Cardiac septum (tissue), 1 donor: Measurements from ENCODE around the gene PDZD8. TPM values are rescaled to one million over a fixed set of nuclear protein-coding genes. Genes with fewer than 3 reads are reported as not detected.
"Not testable (repeated sequence)": the region's sequence is repeated elsewhere in the genome, so short reads cannot be mapped to it uniquely, and the experiment has no call there.

ENCODE experiments used
- DNase-seq: peaks from one replicate; pipeline ENCODE4 v3.0.0-alpha.2; 2020; ENCODE audit warnings: low spot score
- intact Hi-C: fragments of 100-400 bp; cut with DNase I; formaldehyde crosslinking; loops from one replicate; pipeline ENCODE4 v1.14.0; 2022
- total RNA-seq: library from RNA; stranded (reverse); fragmentation: NEBNext Ultra II Directional; extraction: Animal tissue kit (Norgen Biotek cat#: 25700); gene quantifications from one replicate; pipeline ENCODE4 v1.2.1, GENCODE V29; 2021
- donor health status: DM: no; HTN: no; CAD: no.

PDZD8 gene
- total RNA-seq, 1 donor from 2014 or later: 27.9 TPM

DNA sequence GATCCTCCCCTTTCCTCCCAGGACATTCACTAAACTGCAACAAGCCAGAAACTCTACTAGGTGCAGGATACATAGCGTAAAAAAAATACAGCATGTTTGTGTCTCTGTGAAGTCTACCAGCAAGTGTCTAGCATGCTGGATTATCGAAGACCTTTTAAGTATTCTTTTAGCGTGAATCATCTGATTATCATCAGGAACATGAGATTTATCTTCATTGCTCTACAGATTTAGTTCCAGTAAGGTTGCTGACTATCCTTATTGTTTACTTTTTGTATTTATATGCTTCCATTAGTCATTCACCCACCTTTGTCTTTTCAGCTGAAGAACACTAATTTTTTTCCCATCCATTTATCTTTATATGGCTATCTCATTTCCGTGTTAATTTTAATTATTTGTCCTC lies 62.8 kb downstream of the PDZD8 start:
- DNase-seq: no peak
- intact Hi-C loops: no loop called here

DNA sequence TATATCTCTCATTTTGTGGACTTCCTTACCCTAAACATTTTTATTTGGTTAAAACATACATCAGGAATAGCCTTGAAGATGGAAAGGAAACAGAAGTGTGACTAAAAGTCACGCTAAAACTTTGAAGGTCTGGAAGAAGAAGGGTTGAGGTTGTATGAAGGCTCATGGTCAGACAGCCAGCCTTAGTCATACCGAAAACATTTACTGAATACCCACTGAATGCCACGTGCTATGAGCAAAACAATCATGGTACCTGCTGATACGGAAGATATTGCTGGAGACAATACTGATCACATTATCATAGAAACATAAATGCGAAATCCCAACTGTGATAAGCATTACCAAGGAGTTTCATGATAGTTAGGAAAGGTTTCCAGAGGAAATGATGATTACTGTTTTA lies 64.0 kb downstream of the PDZD8 start:
- no peak for DNase-seq
- intact Hi-C loops: no loop called here

DNA sequence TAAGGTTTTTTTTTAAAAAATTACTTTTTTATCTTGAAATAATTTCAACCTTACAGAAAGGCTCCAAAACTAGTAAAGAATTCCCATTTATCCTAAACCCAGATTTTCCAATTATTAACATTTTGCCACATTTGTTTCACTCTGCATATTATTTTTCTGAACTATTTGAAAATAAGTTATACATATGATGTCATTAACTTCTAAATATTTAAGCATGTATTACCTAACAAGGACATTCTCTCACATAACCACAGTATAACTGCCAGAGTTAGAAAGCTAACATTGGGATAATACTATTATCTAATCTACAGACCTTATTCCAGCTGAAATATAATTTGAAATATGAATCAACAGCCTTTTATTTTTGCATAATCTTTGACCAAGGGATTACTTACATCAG lies 68.6 kb downstream of the PDZD8 start:
- DNase-seq: no peak
- intact Hi-C loops: no loop called here

DNA sequence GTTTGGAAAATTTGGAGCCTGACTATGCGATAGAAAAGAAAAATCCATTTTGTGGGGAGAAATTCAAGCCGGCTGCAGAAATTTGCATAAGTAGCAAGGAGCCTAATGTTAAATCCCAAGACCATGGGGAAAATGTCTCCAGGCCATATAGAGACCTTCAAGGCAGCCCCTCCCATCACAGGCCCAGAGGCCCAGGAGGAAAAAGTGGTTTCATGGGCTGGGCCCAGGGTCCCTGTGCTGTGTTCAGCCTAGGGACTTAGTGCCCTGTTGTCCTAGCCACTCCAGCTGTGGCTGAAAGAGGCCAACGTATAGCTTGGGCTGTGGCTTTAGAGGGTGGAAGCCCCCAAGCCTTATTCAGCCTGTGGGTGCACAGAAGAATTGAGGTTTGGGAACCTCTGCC lies 71.8 kb downstream of the PDZD8 start:
- intact Hi-C loops, DNase-seq: not testable (repeated sequence)

DNA sequence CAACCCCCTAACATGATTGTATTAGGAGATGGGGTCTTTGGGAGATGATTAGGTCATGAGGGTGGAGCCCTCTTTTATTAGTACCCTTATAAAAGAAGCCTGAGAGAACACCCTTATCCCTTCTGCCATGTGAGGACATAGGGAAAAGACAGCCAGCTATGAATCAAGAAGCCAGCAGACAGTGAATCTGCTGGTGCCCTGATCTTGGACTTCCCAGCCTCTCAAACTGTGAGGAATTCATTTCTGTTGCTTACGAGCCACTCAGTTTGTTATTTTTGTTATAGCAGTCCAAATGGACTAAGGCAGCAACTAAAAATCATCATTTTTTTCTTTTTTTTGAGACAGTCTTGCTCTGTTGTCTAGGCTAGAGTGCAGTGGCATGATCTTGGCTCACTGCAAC lies 74.6 kb downstream of the PDZD8 start:
- intact Hi-C loops: no loop called here
- DNase-seq: no peak

DNA sequence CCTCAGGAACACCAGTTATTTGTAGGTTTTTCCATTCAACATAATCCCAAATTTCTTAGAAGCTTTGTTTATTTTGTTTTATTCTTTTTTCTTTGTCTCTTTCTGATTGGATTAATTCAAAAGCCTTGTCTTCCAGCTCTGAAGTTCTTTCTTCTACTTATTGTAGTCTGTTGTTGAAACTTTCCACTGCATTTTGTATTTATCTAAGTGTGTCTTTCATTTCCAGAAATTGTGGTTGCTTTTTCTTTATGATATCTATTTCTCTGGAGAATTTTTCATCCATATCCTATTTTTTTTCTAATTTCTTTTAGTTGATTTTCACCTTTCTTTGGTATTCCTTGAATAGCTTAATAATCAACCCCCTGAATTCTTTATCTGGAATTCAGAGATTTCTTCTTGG lies 75.8 kb downstream of the PDZD8 start:
- intact Hi-C loops: no loop called here
- DNase-seq: no peak

DNA sequence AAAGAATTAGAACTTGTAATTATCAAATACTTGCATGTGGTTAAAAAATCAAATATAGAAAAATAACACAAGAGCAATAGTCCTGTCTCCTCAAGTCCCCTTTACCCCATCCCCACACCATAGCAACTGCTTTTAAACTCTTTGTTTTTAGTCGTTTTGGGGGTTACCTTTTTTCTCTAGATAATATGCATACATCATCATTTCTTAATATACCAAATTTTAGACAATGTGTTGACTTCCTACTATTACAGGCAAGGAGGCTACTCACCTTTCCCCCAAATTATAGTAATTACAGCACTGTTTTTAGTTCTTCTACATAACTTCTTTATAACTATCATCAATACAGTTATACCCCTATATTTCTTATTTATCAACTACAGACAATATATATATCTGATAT lies 77.0 kb downstream of the PDZD8 start:
- DNase-seq: no peak
- intact Hi-C loops: no loop called here

DNA sequence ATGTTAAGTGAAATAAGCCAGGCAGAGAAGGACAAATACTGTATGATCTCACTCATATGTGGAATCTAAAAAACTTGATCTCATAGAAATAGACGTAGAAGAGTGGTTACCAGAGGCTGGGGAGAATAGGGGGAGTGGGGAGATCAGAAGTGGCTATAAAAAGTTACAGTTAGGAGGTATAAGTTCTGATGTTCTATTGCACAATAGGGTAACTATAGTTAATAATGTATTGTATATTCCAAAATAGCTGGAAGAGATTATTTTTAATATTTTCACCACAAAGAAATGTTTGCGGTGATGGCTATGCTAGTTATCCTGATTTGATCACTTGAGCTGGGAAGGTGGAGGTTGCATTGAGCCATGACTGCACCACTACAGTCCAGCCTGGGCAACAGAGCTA lies 80.5 kb downstream of the PDZD8 start:
- intact Hi-C loops: no loop called here
- no peak for DNase-seq

DNA sequence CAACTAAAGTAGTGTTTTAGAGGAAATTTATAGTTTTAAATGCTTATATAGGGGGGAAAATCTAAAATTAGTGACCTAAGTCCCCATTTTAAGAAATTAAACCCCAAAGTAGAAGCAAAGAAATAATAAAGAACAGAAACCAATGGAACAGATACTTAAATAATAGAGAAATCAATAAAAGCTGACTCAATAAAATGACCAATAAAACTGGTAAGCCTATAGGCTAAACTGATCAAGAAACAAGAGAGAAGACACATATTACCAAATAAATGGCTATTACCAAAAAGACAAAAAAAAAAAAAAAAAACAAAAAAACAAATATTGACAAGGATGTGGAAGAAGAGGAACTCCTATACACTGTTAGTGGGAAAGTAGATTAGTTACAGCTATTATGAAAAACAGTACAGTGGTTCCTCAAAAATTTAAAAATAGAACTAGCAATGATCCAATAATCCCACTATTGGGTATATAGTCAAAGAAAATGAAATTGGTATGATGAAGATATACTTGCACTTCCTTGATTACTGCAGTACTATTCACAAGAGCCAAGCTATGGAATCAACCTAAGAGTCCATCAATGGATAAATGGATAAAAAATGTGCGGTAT lies 81.1 kb downstream of the PDZD8 start:
- intact Hi-C loops: no loop called here
- no peak for DNase-seq

DNA sequence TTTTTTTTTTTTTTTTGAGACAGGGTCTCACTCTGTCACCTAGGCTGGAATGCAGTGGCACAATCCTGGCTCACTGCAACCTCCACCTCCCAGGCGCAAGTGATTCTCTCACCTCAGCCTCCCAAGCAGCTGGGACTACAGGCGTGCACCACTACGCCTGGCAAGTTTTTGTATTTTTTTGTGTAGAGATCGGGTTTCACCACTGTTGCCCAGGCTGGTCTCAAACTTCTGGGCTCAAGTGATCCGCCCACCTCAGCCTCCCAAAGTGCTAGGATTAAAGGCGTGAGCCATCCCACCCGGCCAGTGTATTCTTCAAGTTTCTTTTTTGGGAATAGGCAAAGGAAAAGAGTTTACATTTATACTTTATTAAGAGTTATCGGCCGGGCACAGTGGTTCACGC lies 84.4 kb downstream of the PDZD8 start:
- intact Hi-C loops, DNase-seq: not testable (repeated sequence)

DNA sequence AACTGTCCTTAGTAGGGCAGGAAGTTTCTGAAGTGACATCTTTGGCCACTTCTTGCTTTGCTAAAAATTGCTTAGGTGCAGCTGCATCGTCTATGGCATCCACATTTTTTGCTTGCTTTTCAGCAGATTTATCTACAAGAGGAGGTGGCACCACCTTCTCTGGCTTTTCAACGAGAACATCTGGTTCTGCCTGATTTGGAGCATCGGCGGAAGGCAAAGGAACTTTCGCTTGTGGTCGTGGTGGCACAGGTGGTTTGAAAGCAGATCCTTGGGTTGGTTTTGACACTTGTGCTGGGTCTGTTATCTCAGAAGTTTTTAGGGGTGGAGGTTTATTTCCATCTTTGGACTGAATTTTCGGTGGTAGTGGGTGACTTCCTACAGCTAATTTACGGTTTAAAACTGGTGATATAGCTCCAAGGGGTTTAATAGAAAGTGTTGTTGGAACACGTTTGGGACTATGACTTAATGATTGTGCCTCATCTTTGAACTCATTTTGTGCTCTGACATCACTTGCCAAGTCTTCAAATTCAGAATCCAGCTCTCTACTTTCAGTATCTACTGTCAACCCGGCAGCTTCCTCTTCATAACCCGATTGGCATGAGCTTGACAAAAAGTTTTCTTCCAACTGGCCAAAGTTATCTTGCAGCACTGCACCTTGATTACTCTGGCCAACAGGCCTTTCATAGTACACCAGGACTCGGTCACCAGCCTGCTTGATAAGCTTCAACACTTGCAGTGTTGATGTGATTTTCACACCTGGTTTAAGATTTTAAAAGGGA lies 90.3 kb downstream of the PDZD8 start:
- no peak for DNase-seq
- intact Hi-C loops: no loop called here

DNA sequence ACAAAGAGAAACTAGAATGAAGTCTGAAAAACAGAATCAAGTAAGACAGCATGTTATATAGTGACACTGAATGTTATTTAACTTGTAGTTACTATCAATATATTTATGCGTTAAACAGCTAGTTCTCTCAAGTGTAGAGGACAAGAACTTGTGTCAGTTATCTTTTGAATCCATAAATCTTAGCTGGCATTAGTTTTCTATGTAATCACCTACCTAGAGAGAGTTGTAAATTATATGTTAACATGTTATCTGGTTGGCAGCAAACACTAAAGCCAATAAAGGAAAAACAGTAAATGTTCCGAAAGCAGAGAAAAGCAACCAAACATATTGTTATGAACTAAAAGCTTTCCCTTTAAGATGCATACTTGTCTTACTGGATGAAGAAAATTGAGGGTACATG lies 97.6 kb downstream of the PDZD8 start:
- intact Hi-C loops: no loop called here

DNA sequence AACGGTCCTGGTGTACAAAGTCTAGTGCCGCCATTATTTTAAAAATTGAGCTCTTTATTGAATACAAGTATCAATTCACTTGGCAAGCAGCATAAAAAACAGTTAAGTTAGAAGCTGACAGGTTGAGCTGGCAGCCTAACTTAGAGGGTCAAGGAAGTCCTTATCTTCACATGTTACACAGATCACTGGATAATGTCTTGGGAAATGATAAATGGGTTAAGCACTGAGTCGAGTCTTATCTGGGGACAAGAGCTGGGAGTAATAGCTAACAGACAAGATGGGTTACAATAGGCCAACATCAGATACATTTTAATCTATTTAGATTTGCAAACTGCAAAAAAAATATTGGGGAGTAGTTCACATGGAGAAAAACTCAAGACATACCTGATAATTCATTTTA lies 100.1 kb downstream of the PDZD8 start:
- DNase-seq: no peak
- intact Hi-C loops: no loop called here

More for the DNA sequence above, 97.6 kb downstream of the PDZD8 start:
- no peak for DNase-seq

DNA sequence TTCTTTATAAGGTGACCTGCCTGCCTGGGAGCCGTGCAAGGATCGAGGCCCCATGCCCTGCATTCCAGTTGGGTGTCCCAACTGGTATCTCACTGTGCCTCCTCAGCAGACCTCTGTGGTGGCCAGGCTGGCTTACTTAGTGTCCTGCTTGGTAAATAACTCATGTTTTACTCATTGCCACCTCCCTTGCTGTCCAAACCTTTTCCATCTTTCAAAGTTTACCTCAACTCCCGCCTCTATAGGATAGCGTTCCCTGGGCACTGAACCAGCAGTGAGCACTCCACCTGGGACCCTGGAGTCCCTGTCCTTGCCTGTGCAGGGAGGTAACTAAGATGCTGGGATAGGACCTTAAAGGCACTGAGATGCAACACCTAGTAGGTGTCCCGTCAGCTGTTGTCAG lies 100.7 kb downstream of the PDZD8 start:
- intact Hi-C loops: no loop called here
- DNase-seq: no peak

DNA sequence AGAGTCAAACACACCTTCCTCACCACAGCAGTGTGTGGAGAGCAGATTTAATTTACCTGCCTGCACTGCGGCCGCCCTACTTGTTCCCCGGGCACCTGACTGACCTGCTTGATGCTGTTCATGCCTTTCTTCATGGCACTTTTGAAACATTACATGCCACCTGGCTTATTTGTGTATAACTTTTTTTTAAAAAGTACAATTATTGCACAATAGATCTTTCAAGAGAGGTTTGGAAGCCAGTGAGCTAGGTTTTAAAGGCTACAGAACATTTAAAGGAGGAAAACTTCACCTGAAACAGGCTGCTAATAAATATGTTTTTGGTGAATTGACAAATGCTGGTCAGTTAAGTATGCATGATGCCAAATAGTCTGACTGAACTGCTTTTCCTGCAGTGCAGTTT lies 101.3 kb downstream of the PDZD8 start:
- no peak for DNase-seq
- intact Hi-C loops: no loop called here

DNA sequence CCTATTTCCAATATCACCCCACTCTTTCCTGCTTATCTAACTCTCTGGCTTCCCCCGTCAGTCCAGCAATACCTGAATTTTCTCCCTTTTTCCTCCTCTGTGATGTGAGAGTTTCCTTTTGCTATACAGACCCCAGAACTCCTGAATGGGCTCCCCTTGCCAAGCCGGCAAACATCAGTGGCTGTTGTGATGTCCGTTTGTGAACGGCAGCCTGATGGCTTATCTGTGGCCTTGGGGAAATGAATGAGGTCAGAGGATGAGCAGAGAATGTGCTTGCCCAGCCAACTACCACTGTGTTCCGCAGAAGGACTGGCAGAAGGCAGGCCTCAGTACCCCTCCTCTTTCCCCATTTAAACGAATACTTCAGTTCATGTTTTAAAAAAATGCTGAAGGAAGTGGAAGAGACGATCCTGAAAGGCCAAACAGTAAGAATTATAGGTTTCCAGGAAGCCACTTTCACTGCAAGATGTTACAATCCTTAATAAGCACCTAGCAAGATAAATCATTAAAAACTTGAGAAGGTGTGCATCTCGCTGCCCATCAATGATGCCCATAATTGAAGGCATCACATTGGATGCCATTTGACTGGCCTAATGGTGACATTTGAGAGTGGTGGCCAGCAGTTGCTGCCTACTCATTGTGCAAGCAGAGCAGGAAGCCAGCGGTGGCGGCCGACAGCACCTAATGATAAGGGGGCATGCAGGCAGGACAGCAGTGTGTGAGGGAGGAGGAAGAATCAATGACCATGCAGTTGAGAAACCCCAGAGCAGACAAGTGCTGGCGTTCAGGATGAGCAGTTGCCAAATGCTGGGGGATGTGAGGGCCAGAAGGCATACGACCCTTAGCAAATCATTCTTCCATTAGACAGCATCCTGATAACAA lies 102.8 kb downstream of the PDZD8 start:
- no peak for DNase-seq
- intact Hi-C loops: no loop called here

DNA sequence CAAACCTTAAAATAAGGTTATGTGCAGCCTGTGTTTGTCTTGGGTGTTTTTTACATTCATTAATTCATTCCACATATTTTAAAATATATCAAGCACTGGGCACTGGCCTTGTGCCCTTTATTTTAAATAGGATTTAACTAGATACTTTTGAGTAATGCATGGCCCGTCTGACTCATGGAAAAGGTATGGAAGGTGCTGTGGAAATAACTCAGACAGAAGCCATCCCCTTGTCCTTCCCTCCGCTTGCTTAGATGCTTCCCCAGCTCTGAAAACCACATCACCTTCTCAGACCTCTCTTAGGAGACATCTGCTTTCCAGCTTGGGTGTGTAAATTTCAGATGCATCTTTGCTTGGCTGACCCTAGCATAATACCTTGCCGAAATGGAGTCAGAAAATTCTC lies 103.8 kb downstream of the PDZD8 start:
- intact Hi-C loops: no loop called here
- DNase-seq: no peak

DNA sequence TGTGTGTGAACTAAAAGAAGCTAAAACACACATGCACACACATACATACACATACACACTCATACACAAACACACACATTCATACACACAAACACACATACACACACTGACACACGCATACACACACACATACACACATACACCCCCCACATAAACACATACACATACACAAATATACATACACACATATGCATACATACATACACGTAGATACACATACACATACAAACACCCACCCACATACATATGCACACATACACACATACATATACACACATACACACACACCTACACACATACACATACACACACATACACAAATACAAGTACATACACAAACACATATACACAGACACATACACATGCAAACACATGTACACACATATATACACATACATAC lies 106.3 kb downstream of the PDZD8 start:
- DNase-seq: no peak
- intact Hi-C loops: no loop called here

DNA sequence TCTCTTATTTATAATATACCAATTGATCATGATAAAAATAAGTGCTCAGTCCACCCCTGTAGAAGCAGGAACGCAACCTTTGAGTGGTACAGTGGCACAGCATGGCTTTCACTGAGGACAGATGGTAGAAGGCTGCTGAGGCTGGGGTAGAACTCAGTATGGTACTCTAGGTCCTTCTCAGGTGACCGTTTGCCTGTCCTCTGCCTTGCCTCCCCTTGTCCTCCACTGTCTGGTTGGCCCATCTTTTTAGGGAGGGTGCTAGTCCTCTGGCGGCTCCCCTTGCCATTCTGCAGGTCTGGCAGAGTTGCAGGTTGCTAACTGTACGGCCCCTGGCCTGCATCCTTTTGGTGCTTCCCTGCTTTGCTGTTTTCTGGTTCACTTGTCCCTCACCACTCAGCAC lies 107.0 kb downstream of the PDZD8 start:
- intact Hi-C loops: no loop called here

DNA sequence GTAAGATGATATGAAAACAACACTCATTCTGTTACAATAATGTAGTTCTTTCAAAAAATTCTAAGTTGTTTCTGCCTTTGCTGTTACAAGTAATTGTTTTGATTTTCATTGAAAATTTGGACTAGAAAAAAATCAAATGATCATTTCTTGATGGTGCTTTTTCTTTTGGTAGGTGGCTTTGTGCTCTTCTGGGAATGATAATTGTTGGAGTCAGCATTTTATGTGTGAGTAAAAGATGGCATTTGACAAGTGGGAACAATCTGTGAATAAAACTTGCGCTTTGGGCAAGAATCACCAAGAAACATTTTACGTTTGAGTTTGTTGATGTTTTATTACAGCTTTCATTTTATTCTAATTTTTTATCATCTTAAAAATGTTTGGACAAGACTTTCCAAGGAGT lies 108.4 kb downstream of the PDZD8 start:
- no peak for DNase-seq
- intact Hi-C loops: no loop called here

More for the DNA sequence above, 107.0 kb downstream of the PDZD8 start:
- no peak for DNase-seq

DNA sequence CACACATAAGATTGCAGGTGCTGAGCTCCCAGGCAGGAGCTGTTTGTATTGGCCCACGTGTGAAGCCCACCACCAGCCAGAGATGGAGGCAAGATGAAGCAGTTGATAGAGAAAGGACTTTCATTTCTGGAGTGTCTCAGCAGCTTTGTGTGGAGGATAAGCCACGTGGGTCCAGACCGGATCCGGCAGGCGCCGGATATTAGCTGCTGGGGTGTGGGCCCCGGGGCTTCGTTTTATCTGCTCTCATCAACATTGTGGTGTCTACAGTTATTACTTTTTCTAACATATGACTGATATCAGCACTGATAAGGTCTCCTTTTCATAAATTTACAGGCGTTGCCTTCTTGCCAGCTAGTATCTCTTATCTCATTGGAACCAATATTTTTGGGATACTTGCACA lies 108.8 kb downstream of the PDZD8 start:
- intact Hi-C loops: no loop called here
- no peak for DNase-seq
